ENCODE results near the gene STK11. TPM values are rescaled to one million over a fixed set of nuclear protein-coding genes. Genes with fewer than 3 reads are reported as not detected.

The STK11 gene
- total RNA-seq, 1 experiment from 2014 or later = 99.0 TPM

- Histone ChIP-seq H3K36me3 (replicated peaks; ENCODE audit: control insufficient read depth, insufficient read depth, low read length) (peaks cover 20% of the 10 kb centered on the region), H3K4me3 (ENCODE audit: insufficient read depth, low read depth, low read length) (peak overlapping the region; percentile 3; the same call in 1 of the 2 replicates), H3K27me3 (ENCODE audit: control insufficient read depth, insufficient read depth, low read length) (no peaks in the 10 kb centered on the region)
- DNase-seq = peak; percentile 87
Observed at GRCh38 chr19:1259206-1259875, 53.8 kb downstream of the STK11 start.

GRCh38 chr19:1259876-1260748 is 54.5 kb downstream of the STK11 start:
- peak overlapping the region; percentile 33 for H3K4me3 ChIP-seq (ENCODE audit: insufficient read depth, low read depth, low read length)
- no peaks in the 10 kb centered on the region for H3K27me3 ChIP-seq (ENCODE audit: control insufficient read depth, insufficient read depth, low read length)
- DNase-seq = peak; percentile 85
- H3K36me3 ChIP-seq (replicated peaks; ENCODE audit: control insufficient read depth, insufficient read depth, low read length) = peaks cover 13% of the 10 kb centered on the region

- peak; percentile 100 for DNase-seq
- Histone ChIP-seq H3K27me3 (ENCODE audit: control insufficient read depth, insufficient read depth, low read length) (no peaks in the 10 kb centered on the region), H3K36me3 (replicated peaks; ENCODE audit: control insufficient read depth, insufficient read depth, low read length) (peaks cover 7% of the 10 kb centered on the region), H3K4me3 (ENCODE audit: insufficient read depth, low read depth, low read length) (peak overlapping the region; percentile 78)
Observed at GRCh38 chr19:1260749-1261537, 55.4 kb downstream of the STK11 start.

- Histone ChIP-seq H3K27me3 (ENCODE audit: control insufficient read depth, insufficient read depth, low read length) (no peaks in the 10 kb centered on the region), H3K36me3 (replicated peaks; ENCODE audit: control insufficient read depth, insufficient read depth, low read length) (peaks cover 6% of the 10 kb centered on the region), H3K4me3 (ENCODE audit: insufficient read depth, low read depth, low read length) (peak overlapping the region; percentile 78)
- peak; percentile 81 for DNase-seq
Observed at GRCh38 chr19:1261538-1261797, 55.9 kb downstream of the STK11 start.

GRCh38 chr19:1261798-1262622 is 56.4 kb downstream of the STK11 start:
- Histone ChIP-seq H3K36me3 (replicated peaks; ENCODE audit: control insufficient read depth, insufficient read depth, low read length) (peaks cover 3% of the 10 kb centered on the region), H3K27me3 (ENCODE audit: control insufficient read depth, insufficient read depth, low read length) (peaks cover under 1% of the 10 kb centered on the region; the same call in 1 of the 2 replicates), H3K4me3 (ENCODE audit: insufficient read depth, low read depth, low read length) (peak overlapping the region; percentile 78)
- peak; percentile 69 for DNase-seq

GRCh38 chr19:1262623-1263123 is 57.1 kb downstream of the STK11 start:
- Histone ChIP-seq H3K4me3 (ENCODE audit: insufficient read depth, low read depth, low read length) (peak overlapping the region; percentile 78), H3K27me3 (ENCODE audit: control insufficient read depth, insufficient read depth, low read length) (peaks cover 3% of the 10 kb centered on the region), H3K36me3 (replicated peaks; ENCODE audit: control insufficient read depth, insufficient read depth, low read length) (peaks cover 2% of the 10 kb centered on the region)
- peak; percentile 90 for DNase-seq

- peaks cover 1% of the 10 kb centered on the region for H3K36me3 ChIP-seq (replicated peaks; ENCODE audit: control insufficient read depth, insufficient read depth, low read length)
- no peak for DNase-seq
- H3K27me3 ChIP-seq (ENCODE audit: control insufficient read depth, insufficient read depth, low read length) = peaks cover 3% of the 10 kb centered on the region
- H3K4me3 ChIP-seq (ENCODE audit: insufficient read depth, low read depth, low read length) = no peak overlapping the region
Observed at GRCh38 chr19:1263188-1263587, 57.6 kb downstream of the STK11 start.

- Histone ChIP-seq H3K27me3 (ENCODE audit: control insufficient read depth, insufficient read depth, low read length) (peaks cover 3% of the 10 kb centered on the region), H3K4me3 (ENCODE audit: insufficient read depth, low read depth, low read length) (no peak overlapping the region; the same call in 1 of the 2 replicates), H3K36me3 (replicated peaks; ENCODE audit: control insufficient read depth, insufficient read depth, low read length) (peaks cover 1% of the 10 kb centered on the region)
- peak; percentile 95 for DNase-seq
Observed at GRCh38 chr19:1264801-1265614, 59.4 kb downstream of the STK11 start.

GRCh38 chr19:1265615-1266128 is 60.1 kb downstream of the STK11 start:
- peaks cover 3% of the 10 kb centered on the region for H3K27me3 ChIP-seq (ENCODE audit: control insufficient read depth, insufficient read depth, low read length)
- H3K4me3 ChIP-seq (ENCODE audit: insufficient read depth, low read depth, low read length) = peak overlapping the region; percentile 65
- no peak for DNase-seq
- peaks cover 3% of the 10 kb centered on the region for H3K36me3 ChIP-seq (replicated peaks; ENCODE audit: control insufficient read depth, insufficient read depth, low read length)

GRCh38 chr19:1266129-1266915 is 60.7 kb downstream of the STK11 start:
- DNase-seq = peak; percentile 99
- H3K27me3 ChIP-seq (ENCODE audit: control insufficient read depth, insufficient read depth, low read length) = peaks cover 3% of the 10 kb centered on the region
- peak overlapping the region; percentile 65 for H3K4me3 ChIP-seq (ENCODE audit: insufficient read depth, low read depth, low read length)
- peaks cover 9% of the 10 kb centered on the region for H3K36me3 ChIP-seq (replicated peaks; ENCODE audit: control insufficient read depth, insufficient read depth, low read length)

GRCh38 chr19:1266916-1267476 is 61.4 kb downstream of the STK11 start:
- DNase-seq = peak; percentile 95
- H3K4me3 ChIP-seq (ENCODE audit: insufficient read depth, low read depth, low read length) = peak overlapping the region; percentile 65
- peaks cover 15% of the 10 kb centered on the region for H3K36me3 ChIP-seq (replicated peaks; ENCODE audit: control insufficient read depth, insufficient read depth, low read length)
- peaks cover 3% of the 10 kb centered on the region for H3K27me3 ChIP-seq (ENCODE audit: control insufficient read depth, insufficient read depth, low read length)
